GM12891 (cell line): ENCODE results near the gene RASSF8.

ENCODE experiments used
- DNase-seq: peaks from one replicate; pipeline ENCODE4 v3.0.0; 2011; ENCODE audit warnings: low spot score; ENCODE audit not compliant: insufficient read length
- FAIRE-seq: peaks from 2 replicates; lab custom pipeline; 2011; peaks lifted over from hg19 to GRCh38; lab: Jason Lieb, UNC
- PAX5 ChIP-seq: IDR thresholded peaks from 2 replicates; pipeline ENCODE4 v1.6.1; 2011; ENCODE audit warnings: low read length, moderate library complexity, mild to moderate bottlenecking; ENCODE audit not compliant: insufficient read depth, severe bottlenecking
- POLR2A ChIP-seq: IDR thresholded peaks from 2 replicates; pipeline ENCODE4 v1.6.1; 2011; ENCODE audit warnings: low read depth, low read length, control low read depth
- POLR2AphosphoS5 ChIP-seq: IDR thresholded peaks from 2 replicates; pipeline ENCODE4 v1.6.1; 2011; ENCODE audit warnings: low read depth, low read length, control low read depth
- POU2F2 ChIP-seq: IDR thresholded peaks from 2 replicates; pipeline ENCODE4 v1.6.1; 2011; ENCODE audit warnings: low read depth, mild to moderate bottlenecking, control low read depth, low read length, moderate library complexity
- SPI1 ChIP-seq: IDR thresholded peaks from 2 replicates; pipeline ENCODE4 v1.6.1; 2011; ENCODE audit warnings: low read depth, low read length, control low read depth
- TAF1 ChIP-seq: IDR thresholded peaks from 2 replicates; pipeline ENCODE4 v1.6.1; 2011; ENCODE audit warnings: low read depth, low read length, control low read depth

RASSF8 gene

GRCh38 chr12:25960143-25960542, 1.7 kb downstream of the RASSF8 start:
- no peak for FAIRE-seq

GRCh38 chr12:25960961-25961360, 2.5 kb downstream of the RASSF8 start:
- FAIRE-seq (no peak), DNase-seq (no peak)
- no peak for TF ChIP-seq POLR2A
- no peak for TF ChIP-seq PAX5
- no peak for TF ChIP-seq SPI1
- TF ChIP-seq POLR2AphosphoS5: no peak
- no peak for TF ChIP-seq TAF1
- TF ChIP-seq POU2F2: no peak

More at GRCh38 chr12:25960143-25960542, 1.7 kb downstream of the RASSF8 start:
- TF ChIP-seq POU2F2: no peak
- no peak for TF ChIP-seq POLR2A
- no peak for TF ChIP-seq SPI1
- no peak for TF ChIP-seq PAX5
- no peak for DNase-seq

GRCh38 chr12:25962932-25963525, 4.5 kb downstream of the RASSF8 start:
- no peak for TF ChIP-seq POLR2AphosphoS5
- no peak for TF ChIP-seq POLR2A
- no peak for TF ChIP-seq TAF1
- TF ChIP-seq POU2F2: no peak
- TF ChIP-seq PAX5: no peak
- TF ChIP-seq SPI1: no peak
- FAIRE-seq: no peak
- DNase-seq: no peak

GRCh38 chr12:25965682-25966081, 7.2 kb downstream of the RASSF8 start:
- DNase-seq (no peak), FAIRE-seq (no peak)
- no peak for TF ChIP-seq POU2F2
- TF ChIP-seq SPI1: no peak
- TF ChIP-seq TAF1: no peak
- TF ChIP-seq POLR2A: no peak
- TF ChIP-seq POLR2AphosphoS5: no peak
- no peak for TF ChIP-seq PAX5

- TF ChIP-seq PAX5: no peak
- DNase-seq: no peak
- FAIRE-seq: no peak
Observed at GRCh38 chr12:25970082-25970481, 11.6 kb downstream of the RASSF8 start.

- TF ChIP-seq POU2F2: no peak
- TF ChIP-seq TAF1: no peak
- no peak for TF ChIP-seq POLR2A
- DNase-seq (no peak), FAIRE-seq (no peak)
Observed at GRCh38 chr12:25970916-25971653, 12.6 kb downstream of the RASSF8 start.

GRCh38 chr12:25971654-25972041, 13.2 kb downstream of the RASSF8 start:
- DNase-seq: no peak
- FAIRE-seq: no peak
- TF ChIP-seq PAX5 (no peak), POU2F2 (no peak), SPI1 (no peak), POLR2A (no peak), POLR2AphosphoS5 (no peak), TAF1 (no peak)

- TF ChIP-seq POLR2A: no peak
- TF ChIP-seq PAX5: no peak
- TF ChIP-seq TAF1: no peak
- TF ChIP-seq POLR2AphosphoS5: no peak
- no peak for TF ChIP-seq SPI1
- no peak for TF ChIP-seq POU2F2
- DNase-seq: no peak
- no peak for FAIRE-seq
Observed at GRCh38 chr12:25972783-25973182, 14.3 kb downstream of the RASSF8 start.

- no peak for DNase-seq
- TF ChIP-seq TAF1: no peak
- no peak for TF ChIP-seq PAX5
- TF ChIP-seq POLR2A: no peak
- TF ChIP-seq POLR2AphosphoS5: no peak
- no peak for TF ChIP-seq POU2F2
- no peak for TF ChIP-seq SPI1
- FAIRE-seq: no peak
Observed at GRCh38 chr12:25975179-25975578, 16.7 kb downstream of the RASSF8 start.

GRCh38 chr12:25975682-25976081, 17.2 kb downstream of the RASSF8 start:
- FAIRE-seq: no peak
- DNase-seq: no peak
- no peak for TF ChIP-seq TAF1
- TF ChIP-seq POLR2A: no peak
- TF ChIP-seq POU2F2: no peak
- no peak for TF ChIP-seq SPI1
- no peak for TF ChIP-seq POLR2AphosphoS5
- no peak for TF ChIP-seq PAX5
